Measurements from ENCODE around the gene NCOR2. TPM values are rescaled to one million over a fixed set of nuclear protein-coding genes. Genes with fewer than 3 reads are reported as not detected.

Gene NCOR2
- total RNA-seq, 3 donors from 2014 or later, result 159 to 269 (median 161) TPM

DNA sequence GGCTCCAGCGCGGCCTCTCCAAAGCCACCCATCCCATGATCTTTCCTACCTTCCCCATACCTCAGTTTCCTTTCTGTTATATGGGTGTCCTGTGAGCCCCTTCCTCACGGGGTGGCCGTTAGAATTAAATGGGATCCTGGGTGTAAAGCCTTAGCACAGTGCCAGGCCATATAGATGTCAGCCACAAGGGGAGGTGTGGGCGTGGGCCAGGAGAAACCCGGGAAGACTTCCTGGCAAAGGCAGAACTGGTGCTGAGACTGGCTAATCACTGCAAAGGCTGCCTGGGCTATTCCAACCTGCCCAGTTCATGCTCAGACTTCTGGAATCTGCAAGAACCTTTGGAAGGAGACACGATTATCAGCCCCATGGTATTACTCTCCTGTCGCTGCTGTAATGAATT is 11.0 kb upstream of the NCOR2 start:
- Histone ChIP-seq H3K36me3 (ENCODE audit: low read depth) (no peaks in the 10 kb centered on the region), H3K4me3 (no peak overlapping the region), H3K9me3 (peaks cover 3% of the 10 kb centered on the region), H3K4me1 (ENCODE audit: low read depth) (no peaks in the 10 kb centered on the region)
- DNase-seq, result no peak
- intact Hi-C loops (cut with DNase I, micrococcal nuclease), result no loop called here
- peak; percentile 55 for ATAC-seq
- no peak for TF ChIP-seq CTCF (IDR thresholded peaks at IDR 0.05)

- Histone ChIP-seq H3K4me1 (ENCODE audit: low read depth) (no peaks in the 10 kb centered on the region), H3K9me3 (peaks cover 3% of the 10 kb centered on the region), H3K36me3 (ENCODE audit: low read depth) (no peaks in the 10 kb centered on the region), H3K4me3 (no peak overlapping the region)
- DNase-seq (no peak), ATAC-seq (no peak)
- no peak for TF ChIP-seq CTCF (IDR thresholded peaks at IDR 0.05)
- intact Hi-C loops (cut with DNase I, micrococcal nuclease), result no loop called here
These were observed 10.6 kb upstream of the NCOR2 start for GRCh38 chr12:124577986-124578385.

DNA sequence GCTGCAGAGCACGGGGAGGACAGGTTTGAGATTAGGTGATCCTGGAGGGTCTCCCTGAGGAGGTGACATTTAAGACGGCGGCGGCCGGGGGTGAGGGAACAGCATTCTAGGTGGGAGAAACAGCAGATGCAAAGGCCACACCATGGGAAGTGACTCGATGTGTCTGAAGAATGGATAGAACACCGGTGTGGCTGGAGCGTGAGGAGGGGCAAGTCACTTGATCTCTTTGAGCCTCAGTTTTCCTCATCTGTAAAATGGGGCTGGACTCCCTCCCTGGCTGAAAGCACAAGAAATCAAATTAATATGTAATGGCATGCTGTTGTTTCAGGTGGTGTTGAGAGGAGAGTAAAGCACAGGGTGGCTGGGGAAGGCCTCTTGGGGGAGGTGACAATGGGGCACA is 10.0 kb upstream of the NCOR2 start:
- DNase-seq (no peak), ATAC-seq (no peak)
- Histone ChIP-seq H3K4me3 (no peak overlapping the region), H3K36me3 (ENCODE audit: low read depth) (no peaks in the 10 kb centered on the region), H3K9me3 (peaks cover 3% of the 10 kb centered on the region), H3K4me1 (ENCODE audit: low read depth) (no peaks in the 10 kb centered on the region)
- intact Hi-C loops (cut with DNase I, micrococcal nuclease), result no loop called here
- no peak for TF ChIP-seq CTCF (IDR thresholded peaks at IDR 0.05)

GRCh38 chr12:124576061-124576650 is 8.7 kb upstream of the NCOR2 start:
- ATAC-seq (no peak), DNase-seq (no peak)
- Histone ChIP-seq H3K4me1 (ENCODE audit: low read depth) (no peaks in the 10 kb centered on the region), H3K9me3 (peaks cover 3% of the 10 kb centered on the region), H3K4me3 (no peak overlapping the region), H3K36me3 (ENCODE audit: low read depth) (no peaks in the 10 kb centered on the region)
- no peak for TF ChIP-seq CTCF (IDR thresholded peaks at IDR 0.05)
- intact Hi-C loops (cut with DNase I, micrococcal nuclease), result no loop called here

DNA sequence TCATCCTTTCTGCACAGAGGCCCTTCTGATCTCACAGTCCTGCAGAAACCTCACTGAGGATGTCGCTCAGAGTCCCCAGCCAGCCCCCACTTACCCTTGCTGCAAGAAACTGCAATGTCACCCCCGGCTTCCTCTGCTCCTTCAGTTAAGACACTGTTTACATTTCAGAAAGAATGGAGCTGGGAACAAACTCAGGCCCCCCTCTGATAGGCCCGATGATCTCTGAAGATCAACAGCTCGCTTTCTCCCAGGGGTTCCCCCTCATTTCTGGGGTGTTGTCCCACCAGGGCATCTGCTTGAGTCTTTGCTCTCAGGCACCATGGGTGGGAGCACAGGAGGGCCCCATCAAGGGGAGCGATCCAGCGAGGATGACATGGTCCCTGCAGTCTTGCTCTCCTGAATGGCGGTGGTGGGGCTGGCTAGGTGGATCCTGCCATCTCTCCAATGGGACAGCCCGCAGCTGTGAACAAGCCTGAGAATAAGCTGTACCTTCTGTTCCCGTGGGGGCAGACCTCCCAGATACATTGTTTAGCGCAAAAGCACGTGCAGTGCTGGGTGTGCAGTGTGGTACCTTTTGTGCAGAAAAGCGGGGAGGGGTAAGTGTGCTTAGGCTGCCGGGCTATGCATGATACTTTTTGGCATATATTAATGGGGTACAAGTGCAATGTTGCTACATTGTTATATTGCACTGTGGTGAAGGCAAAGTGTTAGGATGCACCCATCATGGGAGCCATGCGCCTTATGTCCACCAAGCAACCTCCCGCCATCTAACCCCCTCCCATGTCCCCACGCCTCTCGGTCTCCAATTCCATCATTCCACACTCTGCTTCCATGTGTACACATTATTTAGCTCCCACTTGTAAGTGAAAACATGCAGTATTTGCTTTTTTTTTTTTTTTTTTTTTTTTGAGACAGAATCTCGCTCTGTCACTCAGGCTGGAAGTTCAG is 6.7 kb upstream of the NCOR2 start:
- no peak for TF ChIP-seq CTCF (IDR thresholded peaks at IDR 0.05)
- intact Hi-C loops (cut with DNase I, micrococcal nuclease), result no loop called here

More for the DNA sequence above, 6.7 kb upstream of the NCOR2 start:
- Histone ChIP-seq H3K4me3 (no peak overlapping the region), H3K9me3 (peaks cover 3% of the 10 kb centered on the region), H3K36me3 (ENCODE audit: low read depth) (no peaks in the 10 kb centered on the region), H3K4me1 (ENCODE audit: low read depth) (no peaks in the 10 kb centered on the region)
- DNase-seq (no peak), ATAC-seq (no peak)

Data from mucosa of descending colon (tissue), 3 donors.